ENCODE results near the gene COL27A1.

COL27A1 gene

GRCh38 chr9:114198249-114199040 is 43.1 kb downstream of the COL27A1 start:
- no peak overlapping the region for H3K4me3 ChIP-seq (ENCODE audit: low read depth, low read length)
- TF ChIP-seq CTCF (IDR thresholded peaks at IDR 0.05; ENCODE audit: borderline replicate concordance, insufficient read depth, low read depth, low read length), result no peak

GRCh38 chr9:114200721-114201300 is 45.5 kb downstream of the COL27A1 start:
- H3K4me3 ChIP-seq (ENCODE audit: low read depth, low read length), result no peak overlapping the region
- no peak for TF ChIP-seq CTCF (IDR thresholded peaks at IDR 0.05; ENCODE audit: borderline replicate concordance, insufficient read depth, low read depth, low read length)

- TF ChIP-seq CTCF (IDR thresholded peaks at IDR 0.05; ENCODE audit: borderline replicate concordance, insufficient read depth, low read depth, low read length), result no peak
Measured at GRCh38 chr9:114202396-114202795, 47.1 kb downstream of the COL27A1 start.

GRCh38 chr9:114202849-114203248 is 47.5 kb downstream of the COL27A1 start:
- no peak for TF ChIP-seq CTCF (IDR thresholded peaks at IDR 0.05; ENCODE audit: borderline replicate concordance, insufficient read depth, low read depth, low read length)
- H3K4me3 ChIP-seq (ENCODE audit: low read depth, low read length), result no peak overlapping the region

More at GRCh38 chr9:114202396-114202795, 47.1 kb downstream of the COL27A1 start:
- no peak overlapping the region for H3K4me3 ChIP-seq (ENCODE audit: low read depth, low read length)

- no peak for TF ChIP-seq CTCF (IDR thresholded peaks at IDR 0.05; ENCODE audit: borderline replicate concordance, insufficient read depth, low read depth, low read length)
- no peak overlapping the region for H3K4me3 ChIP-seq (ENCODE audit: low read depth, low read length)
Measured at GRCh38 chr9:114203410-114204140, 48.2 kb downstream of the COL27A1 start.

- TF ChIP-seq CTCF (IDR thresholded peaks at IDR 0.05; ENCODE audit: borderline replicate concordance, insufficient read depth, low read depth, low read length), result no peak
- no peak overlapping the region for H3K4me3 ChIP-seq (ENCODE audit: low read depth, low read length)
Measured at GRCh38 chr9:114204265-114204664, 48.9 kb downstream of the COL27A1 start.

Data from GM12875 (cell line).